OCI-LY7 (cell line): ENCODE results near the gene SRGAP1.

Experiments used
- EZH2phosphoT487 ChIP-seq: fragments of 200-600 bp; sonication (generic); IDR thresholded peaks from 2 replicates; pipeline ENCODE4 v1.6.1; 2018; ENCODE audit warnings: low read depth, borderline replicate concordance, mild to moderate bottlenecking, mixed run types, antibody characterized with exemption, low read length, moderate library complexity, mixed read lengths
- TF ChIP-seq, protein P1 (sequence below): fragments of 200-600 bp; sonication (generic); conservative IDR thresholded peaks from 2 replicates; pipeline ENCODE4 v1.5.1; 2014; ENCODE audit warnings: mild to moderate bottlenecking, antibody characterized with exemption, low read length, moderate library complexity, mixed read lengths

DNA sequence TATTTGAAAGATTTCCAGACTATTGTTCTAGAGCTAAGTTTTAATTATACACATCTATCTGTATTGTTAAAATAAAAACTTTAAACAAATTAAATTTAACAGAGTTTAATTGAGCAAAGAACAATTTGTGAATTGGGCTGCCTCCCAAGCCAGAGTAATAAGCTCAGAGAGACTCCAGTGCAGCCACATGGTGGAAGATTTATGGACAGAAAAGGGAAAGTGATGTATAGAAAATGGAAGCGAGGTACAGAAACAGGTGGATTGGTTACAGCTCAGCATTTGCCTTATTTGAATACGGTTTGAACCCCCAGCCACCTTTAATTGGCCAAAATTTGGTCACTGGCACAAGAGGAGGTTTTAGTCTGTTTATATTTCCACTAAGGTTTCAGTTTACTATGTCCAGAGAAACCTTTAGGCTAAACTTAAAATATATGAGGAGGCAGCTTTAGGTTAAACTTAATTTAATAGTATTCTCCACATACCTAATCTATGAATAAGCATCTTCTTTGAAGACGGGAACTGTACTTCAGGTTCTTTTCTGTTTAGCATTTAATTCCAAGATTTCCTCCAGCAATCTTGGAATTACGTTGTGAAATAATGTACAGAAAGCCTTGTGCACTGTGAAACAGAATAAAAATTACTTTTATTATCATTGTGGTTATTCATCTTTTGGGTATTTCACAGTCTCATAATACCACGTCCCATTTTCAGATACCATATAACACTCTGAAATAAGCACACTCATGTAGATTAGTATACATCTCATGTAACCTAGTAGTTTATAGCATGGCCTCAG is 19.4 kb downstream of the SRGAP1 start:
- TF ChIP-seq, protein P1, sequence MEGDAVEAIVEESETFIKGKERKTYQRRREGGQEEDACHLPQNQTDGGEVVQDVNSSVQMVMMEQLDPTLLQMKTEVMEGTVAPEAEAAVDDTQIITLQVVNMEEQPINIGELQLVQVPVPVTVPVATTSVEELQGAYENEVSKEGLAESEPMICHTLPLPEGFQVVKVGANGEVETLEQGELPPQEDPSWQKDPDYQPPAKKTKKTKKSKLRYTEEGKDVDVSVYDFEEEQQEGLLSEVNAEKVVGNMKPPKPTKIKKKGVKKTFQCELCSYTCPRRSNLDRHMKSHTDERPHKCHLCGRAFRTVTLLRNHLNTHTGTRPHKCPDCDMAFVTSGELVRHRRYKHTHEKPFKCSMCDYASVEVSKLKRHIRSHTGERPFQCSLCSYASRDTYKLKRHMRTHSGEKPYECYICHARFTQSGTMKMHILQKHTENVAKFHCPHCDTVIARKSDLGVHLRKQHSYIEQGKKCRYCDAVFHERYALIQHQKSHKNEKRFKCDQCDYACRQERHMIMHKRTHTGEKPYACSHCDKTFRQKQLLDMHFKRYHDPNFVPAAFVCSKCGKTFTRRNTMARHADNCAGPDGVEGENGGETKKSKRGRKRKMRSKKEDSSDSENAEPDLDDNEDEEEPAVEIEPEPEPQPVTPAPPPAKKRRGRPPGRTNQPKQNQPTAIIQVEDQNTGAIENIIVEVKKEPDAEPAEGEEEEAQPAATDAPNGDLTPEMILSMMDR: no peak
- no peak for TF ChIP-seq EZH2phosphoT487
